ENCODE data around the gene DGKB.

DGKB gene

GRCh38 chr7:14875941-14876587 is 26.5 kb downstream of the DGKB start:
- ChIA-PET CTCF (no interaction called here), POLR2A (ENCODE audit: low non-redundant PET) (no interaction called here)
- DNase-seq (ENCODE audit: low spot score): no peak
- TF ChIP-seq CTCF (conservative IDR thresholded peaks at IDR 0.05; ENCODE audit: low read depth): no peak
- no peak overlapping the region for H3K27ac ChIP-seq

- CTCF ChIA-PET: no interaction called here
- no peak for TF ChIP-seq CTCF (conservative IDR thresholded peaks at IDR 0.05; ENCODE audit: low read depth)
- H3K27ac ChIP-seq: no peak overlapping the region
- POLR2A ChIA-PET (ENCODE audit: low non-redundant PET): no interaction called here
- no peak for DNase-seq (ENCODE audit: low spot score)
Measured at GRCh38 chr7:14871880-14872279, 30.7 kb downstream of the DGKB start.

- POLR2A ChIA-PET (ENCODE audit: low non-redundant PET): no interaction called here
- DNase-seq (ENCODE audit: low spot score): no peak
- no peak overlapping the region for H3K27ac ChIP-seq
- CTCF ChIA-PET: no interaction called here
- no peak for TF ChIP-seq CTCF (conservative IDR thresholded peaks at IDR 0.05; ENCODE audit: low read depth)
Measured at GRCh38 chr7:14870394-14870793, 32.2 kb downstream of the DGKB start.

DNA sequence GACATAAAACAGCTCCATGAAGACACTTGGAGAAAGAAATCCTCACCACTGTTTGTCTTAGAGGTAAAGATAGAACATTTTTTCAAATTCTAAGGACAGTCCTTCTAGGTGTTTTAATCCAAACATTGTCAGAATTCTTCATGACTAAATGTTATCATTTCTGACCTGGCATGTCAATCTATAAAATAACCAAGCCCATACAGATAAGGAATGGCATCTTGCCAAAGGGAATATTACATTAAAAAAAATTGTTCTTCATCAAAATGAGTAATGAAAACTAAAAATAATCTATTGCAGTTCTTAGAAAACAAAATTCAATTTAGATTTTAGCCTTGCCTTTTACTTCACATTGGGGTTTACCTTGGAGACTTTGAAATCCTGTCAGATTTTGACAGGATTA is 33.6 kb downstream of the DGKB start:
- POLR2A ChIA-PET (ENCODE audit: low non-redundant PET): no interaction called here
- no peak for TF ChIP-seq CTCF (conservative IDR thresholded peaks at IDR 0.05; ENCODE audit: low read depth)
- DNase-seq (ENCODE audit: low spot score): no peak
- no peak overlapping the region for H3K27ac ChIP-seq
- CTCF ChIA-PET: no interaction called here

- TF ChIP-seq CTCF (conservative IDR thresholded peaks at IDR 0.05; ENCODE audit: low read depth): no peak
- CTCF ChIA-PET: no interaction called here
- POLR2A ChIA-PET (ENCODE audit: low non-redundant PET): no interaction called here
Measured at GRCh38 chr7:14861456-14861855, 41.1 kb downstream of the DGKB start.

DNA sequence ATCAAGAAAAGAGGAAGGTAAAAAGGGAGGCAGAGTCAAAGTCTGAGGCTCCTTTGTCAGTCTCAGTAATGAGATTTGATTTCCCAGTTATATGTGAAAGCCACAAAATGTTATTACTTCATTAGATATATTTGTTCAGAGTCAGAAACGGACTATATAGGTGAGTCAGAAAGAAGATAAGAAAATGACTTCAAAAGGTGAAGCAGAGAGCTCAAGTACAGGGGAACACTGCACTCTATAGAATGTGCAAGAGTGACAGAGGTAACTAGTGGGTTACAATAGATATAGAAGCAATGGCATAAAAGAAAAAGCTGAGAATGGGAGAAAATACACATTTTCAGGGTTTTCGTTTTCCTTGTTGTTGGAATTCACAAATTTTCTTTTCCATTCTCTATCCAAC is 43.3 kb downstream of the DGKB start:
- POLR2A ChIA-PET (ENCODE audit: low non-redundant PET): no interaction called here
- CTCF ChIA-PET: no interaction called here
- TF ChIP-seq CTCF (conservative IDR thresholded peaks at IDR 0.05; ENCODE audit: low read depth): no peak
- H3K27ac ChIP-seq: no peak overlapping the region
- DNase-seq (ENCODE audit: low spot score): no peak

More at GRCh38 chr7:14861456-14861855, 41.1 kb downstream of the DGKB start:
- DNase-seq (ENCODE audit: low spot score): no peak
- H3K27ac ChIP-seq: no peak overlapping the region

- DNase-seq (ENCODE audit: low spot score): no peak
- ChIA-PET POLR2A (ENCODE audit: low non-redundant PET) (no interaction called here), CTCF (no interaction called here)
Measured at GRCh38 chr7:14858866-14859265, 43.7 kb downstream of the DGKB start.

More at GRCh38 chr7:14858866-14859265, 43.7 kb downstream of the DGKB start:
- H3K27ac ChIP-seq: no peak overlapping the region
- no peak for TF ChIP-seq CTCF (conservative IDR thresholded peaks at IDR 0.05; ENCODE audit: low read depth)

Measured in RWPE1 (cell line).